Measurements from ENCODE around the gene LMAN1L.

The LMAN1L gene

GRCh38 chr15:74798388-74799254 is 14.0 kb upstream of the LMAN1L start:
- Mint-ChIP-seq H3K4me1 (ENCODE audit: low read depth) (peaks cover 59% of the 10 kb centered on the region), H3K27me3 (no peaks in the 10 kb centered on the region), H3K9me3 (no peaks in the 10 kb centered on the region), H3K4me3 (no peak overlapping the region), H3K27ac (peak overlapping the region; percentile 72), H3K36me3 (ENCODE audit: low read depth) (peaks cover 51% of the 10 kb centered on the region)

- H3K36me3 Mint-ChIP-seq (ENCODE audit: low read depth) = peaks cover 58% of the 10 kb centered on the region
These were observed 13.3 kb upstream of the LMAN1L start for GRCh38 chr15:74799255-74799855.

GRCh38 chr15:74799856-74800558 is 12.6 kb upstream of the LMAN1L start:
- Mint-ChIP-seq H3K9me3 (no peaks in the 10 kb centered on the region), H3K36me3 (ENCODE audit: low read depth) (peaks cover 59% of the 10 kb centered on the region), H3K27ac (peak overlapping the region; percentile 72), H3K4me3 (peak overlapping the region; percentile 10), H3K4me1 (ENCODE audit: low read depth) (peaks cover 57% of the 10 kb centered on the region), H3K27me3 (no peaks in the 10 kb centered on the region)

More at GRCh38 chr15:74799255-74799855, 13.3 kb upstream of the LMAN1L start:
- Mint-ChIP-seq H3K4me3 (peak overlapping the region; percentile 10), H3K9me3 (no peaks in the 10 kb centered on the region), H3K27me3 (no peaks in the 10 kb centered on the region), H3K27ac (peak overlapping the region; percentile 72), H3K4me1 (ENCODE audit: low read depth) (peaks cover 60% of the 10 kb centered on the region)

GRCh38 chr15:74800559-74801094 is 12.0 kb upstream of the LMAN1L start:
- Mint-ChIP-seq H3K9me3 (no peaks in the 10 kb centered on the region), H3K27me3 (no peaks in the 10 kb centered on the region), H3K4me3 (no peak overlapping the region), H3K4me1 (ENCODE audit: low read depth) (peaks cover 52% of the 10 kb centered on the region), H3K27ac (no peak overlapping the region), H3K36me3 (ENCODE audit: low read depth) (peaks cover 56% of the 10 kb centered on the region)

- peak overlapping the region; percentile 36 for H3K27ac Mint-ChIP-seq
- H3K27me3 Mint-ChIP-seq = no peaks in the 10 kb centered on the region
- peaks cover 50% of the 10 kb centered on the region for H3K36me3 Mint-ChIP-seq (ENCODE audit: low read depth)
- H3K4me1 Mint-ChIP-seq (ENCODE audit: low read depth) = peaks cover 48% of the 10 kb centered on the region
- no peak overlapping the region for H3K4me3 Mint-ChIP-seq
- H3K9me3 Mint-ChIP-seq = no peaks in the 10 kb centered on the region
These were observed 11.2 kb upstream of the LMAN1L start for GRCh38 chr15:74801311-74801997.

- Mint-ChIP-seq H3K27ac (no peak overlapping the region), H3K27me3 (no peaks in the 10 kb centered on the region), H3K4me3 (no peak overlapping the region), H3K4me1 (ENCODE audit: low read depth) (peaks cover 51% of the 10 kb centered on the region), H3K36me3 (ENCODE audit: low read depth) (peaks cover 48% of the 10 kb centered on the region), H3K9me3 (no peaks in the 10 kb centered on the region)
These were observed 10.3 kb upstream of the LMAN1L start for GRCh38 chr15:74802290-74802689.

GRCh38 chr15:74802862-74803447 is 9.7 kb upstream of the LMAN1L start:
- no peak overlapping the region for H3K27ac Mint-ChIP-seq
- peaks cover 47% of the 10 kb centered on the region for H3K36me3 Mint-ChIP-seq (ENCODE audit: low read depth)
- no peak overlapping the region for H3K4me3 Mint-ChIP-seq
- H3K9me3 Mint-ChIP-seq = no peaks in the 10 kb centered on the region
- H3K27me3 Mint-ChIP-seq = no peaks in the 10 kb centered on the region
- H3K4me1 Mint-ChIP-seq (ENCODE audit: low read depth) = peaks cover 48% of the 10 kb centered on the region

GRCh38 chr15:74804935-74805334 is 7.7 kb upstream of the LMAN1L start:
- Mint-ChIP-seq H3K27me3 (no peaks in the 10 kb centered on the region), H3K27ac (peak overlapping the region; percentile 43), H3K36me3 (ENCODE audit: low read depth) (peaks cover 36% of the 10 kb centered on the region), H3K4me1 (ENCODE audit: low read depth) (peaks cover 43% of the 10 kb centered on the region), H3K4me3 (no peak overlapping the region), H3K9me3 (no peaks in the 10 kb centered on the region)

- Mint-ChIP-seq H3K27ac (peak overlapping the region; percentile 41), H3K4me3 (no peak overlapping the region), H3K36me3 (ENCODE audit: low read depth) (peaks cover 17% of the 10 kb centered on the region), H3K9me3 (no peaks in the 10 kb centered on the region), H3K4me1 (ENCODE audit: low read depth) (peaks cover 39% of the 10 kb centered on the region), H3K27me3 (no peaks in the 10 kb centered on the region)
These were observed 5.4 kb upstream of the LMAN1L start for GRCh38 chr15:74807282-74807681.

- H3K27me3 Mint-ChIP-seq = no peaks in the 10 kb centered on the region
- H3K36me3 Mint-ChIP-seq (ENCODE audit: low read depth) = peaks cover 13% of the 10 kb centered on the region
- H3K4me1 Mint-ChIP-seq (ENCODE audit: low read depth) = peaks cover 39% of the 10 kb centered on the region
- H3K27ac Mint-ChIP-seq = peak overlapping the region; percentile 66
- no peaks in the 10 kb centered on the region for H3K9me3 Mint-ChIP-seq
- no peak overlapping the region for H3K4me3 Mint-ChIP-seq
These were observed 4.4 kb upstream of the LMAN1L start for GRCh38 chr15:74808078-74808839.

- H3K4me3 Mint-ChIP-seq = no peak overlapping the region
- H3K4me1 Mint-ChIP-seq (ENCODE audit: low read depth) = peaks cover 38% of the 10 kb centered on the region
- H3K27me3 Mint-ChIP-seq = no peaks in the 10 kb centered on the region
- H3K36me3 Mint-ChIP-seq (ENCODE audit: low read depth) = peaks cover 11% of the 10 kb centered on the region
- no peak overlapping the region for H3K27ac Mint-ChIP-seq
- no peaks in the 10 kb centered on the region for H3K9me3 Mint-ChIP-seq
These were observed 3.8 kb upstream of the LMAN1L start for GRCh38 chr15:74808840-74809229.

GRCh38 chr15:74809242-74809641 is 3.4 kb upstream of the LMAN1L start:
- Mint-ChIP-seq H3K4me1 (ENCODE audit: low read depth) (peaks cover 34% of the 10 kb centered on the region), H3K4me3 (no peak overlapping the region), H3K27me3 (no peaks in the 10 kb centered on the region), H3K27ac (no peak overlapping the region), H3K9me3 (no peaks in the 10 kb centered on the region), H3K36me3 (ENCODE audit: low read depth) (peaks cover 7% of the 10 kb centered on the region)

- no peaks in the 10 kb centered on the region for H3K27me3 Mint-ChIP-seq
- H3K4me1 Mint-ChIP-seq (ENCODE audit: low read depth) = peaks cover 31% of the 10 kb centered on the region
- H3K27ac Mint-ChIP-seq = no peak overlapping the region
- H3K4me3 Mint-ChIP-seq = no peak overlapping the region
- no peaks in the 10 kb centered on the region for H3K9me3 Mint-ChIP-seq
- peaks cover 1% of the 10 kb centered on the region for H3K36me3 Mint-ChIP-seq (ENCODE audit: low read depth)
These were observed 2.7 kb upstream of the LMAN1L start for GRCh38 chr15:74809956-74810355.
